ENCODE data around the gene GTF3C1.

The GTF3C1 gene

GRCh38 chr16:27549464-27549745 is 308 bp downstream of the GTF3C1 start:
- TF ChIP-seq, protein P1, sequence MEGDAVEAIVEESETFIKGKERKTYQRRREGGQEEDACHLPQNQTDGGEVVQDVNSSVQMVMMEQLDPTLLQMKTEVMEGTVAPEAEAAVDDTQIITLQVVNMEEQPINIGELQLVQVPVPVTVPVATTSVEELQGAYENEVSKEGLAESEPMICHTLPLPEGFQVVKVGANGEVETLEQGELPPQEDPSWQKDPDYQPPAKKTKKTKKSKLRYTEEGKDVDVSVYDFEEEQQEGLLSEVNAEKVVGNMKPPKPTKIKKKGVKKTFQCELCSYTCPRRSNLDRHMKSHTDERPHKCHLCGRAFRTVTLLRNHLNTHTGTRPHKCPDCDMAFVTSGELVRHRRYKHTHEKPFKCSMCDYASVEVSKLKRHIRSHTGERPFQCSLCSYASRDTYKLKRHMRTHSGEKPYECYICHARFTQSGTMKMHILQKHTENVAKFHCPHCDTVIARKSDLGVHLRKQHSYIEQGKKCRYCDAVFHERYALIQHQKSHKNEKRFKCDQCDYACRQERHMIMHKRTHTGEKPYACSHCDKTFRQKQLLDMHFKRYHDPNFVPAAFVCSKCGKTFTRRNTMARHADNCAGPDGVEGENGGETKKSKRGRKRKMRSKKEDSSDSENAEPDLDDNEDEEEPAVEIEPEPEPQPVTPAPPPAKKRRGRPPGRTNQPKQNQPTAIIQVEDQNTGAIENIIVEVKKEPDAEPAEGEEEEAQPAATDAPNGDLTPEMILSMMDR (IDR thresholded peaks at IDR 0.05; ENCODE audit: low read depth, low read length): no peak

DNA sequence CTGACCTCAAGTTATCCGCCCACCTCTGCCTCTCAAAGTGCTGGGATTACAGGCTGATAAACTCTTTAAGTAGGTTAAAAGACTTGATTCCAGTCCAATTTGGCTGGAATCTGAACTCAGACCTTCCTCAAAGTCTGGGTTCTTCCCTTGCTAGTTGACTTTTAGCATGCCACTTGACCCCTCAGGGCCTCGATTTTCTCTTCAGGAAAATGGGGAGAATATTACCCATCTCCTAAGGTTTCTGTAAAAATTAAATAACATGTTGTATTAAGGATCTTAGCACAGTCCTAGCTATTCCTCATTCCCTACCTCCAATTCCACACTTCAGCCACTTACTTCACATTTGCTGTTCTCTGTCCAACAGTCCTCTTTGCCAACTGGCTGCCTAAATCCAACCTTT is 1.9 kb downstream of the GTF3C1 start:
- TF ChIP-seq, protein P1 (IDR thresholded peaks at IDR 0.05; ENCODE audit: low read depth, low read length): no peak
- in situ Hi-C loops (cut with HindIII; ENCODE audit: low sequenced_read_pairs): no loop called here
- no peak for DNase-seq (ENCODE audit: low read depth, low spot score)
- no peak overlapping the region for H3K4me3 ChIP-seq (ENCODE audit: low read depth, low read length)

More at GRCh38 chr16:27549464-27549745, 308 bp downstream of the GTF3C1 start:
- H3K4me3 ChIP-seq (ENCODE audit: low read depth, low read length): peak overlapping the region; percentile 92
- in situ Hi-C loops (cut with HindIII; ENCODE audit: low sequenced_read_pairs): no loop called here
- DNase-seq (ENCODE audit: low read depth, low spot score): no peak

DNA sequence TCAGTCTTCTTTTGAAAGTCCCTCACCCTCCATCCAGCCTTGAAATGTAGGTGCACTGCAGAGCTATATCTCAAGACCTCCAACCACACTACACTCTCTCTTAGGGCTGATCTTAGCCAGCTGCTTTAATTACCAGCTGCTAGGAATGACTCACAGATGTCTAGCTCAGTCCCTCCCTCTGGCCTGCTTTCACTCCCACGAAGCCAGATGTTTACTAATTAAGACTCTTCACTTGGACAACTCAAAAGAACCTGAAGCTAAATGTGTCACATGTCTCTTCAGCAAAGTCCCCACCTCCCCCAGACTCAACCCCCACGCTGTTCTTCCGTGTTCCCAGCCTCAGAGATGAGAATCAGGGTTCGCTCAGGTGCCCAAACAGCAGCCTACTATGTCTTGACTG is 2.6 kb downstream of the GTF3C1 start:
- H3K4me3 ChIP-seq (ENCODE audit: low read depth, low read length): no peak overlapping the region
- TF ChIP-seq, protein P1 (IDR thresholded peaks at IDR 0.05; ENCODE audit: low read depth, low read length): no peak
- peak; percentile 68 for DNase-seq (ENCODE audit: low read depth, low spot score)
- in situ Hi-C loops (cut with HindIII; ENCODE audit: low sequenced_read_pairs): no loop called here

- in situ Hi-C loops (cut with HindIII; ENCODE audit: low sequenced_read_pairs): no loop called here
- no peak for DNase-seq (ENCODE audit: low read depth, low spot score)
- H3K4me3 ChIP-seq (ENCODE audit: low read depth, low read length): no peak overlapping the region
- TF ChIP-seq, protein P1 (IDR thresholded peaks at IDR 0.05; ENCODE audit: low read depth, low read length): no peak
These were observed 5.0 kb downstream of the GTF3C1 start for GRCh38 chr16:27544671-27545070.

GRCh38 chr16:27543801-27544200 is 5.9 kb downstream of the GTF3C1 start:
- DNase-seq (ENCODE audit: low read depth, low spot score): no peak
- H3K4me3 ChIP-seq (ENCODE audit: low read depth, low read length): no peak overlapping the region
- in situ Hi-C loops (cut with HindIII; ENCODE audit: low sequenced_read_pairs): no loop called here
- TF ChIP-seq, protein P1 (IDR thresholded peaks at IDR 0.05; ENCODE audit: low read depth, low read length): no peak

DNA sequence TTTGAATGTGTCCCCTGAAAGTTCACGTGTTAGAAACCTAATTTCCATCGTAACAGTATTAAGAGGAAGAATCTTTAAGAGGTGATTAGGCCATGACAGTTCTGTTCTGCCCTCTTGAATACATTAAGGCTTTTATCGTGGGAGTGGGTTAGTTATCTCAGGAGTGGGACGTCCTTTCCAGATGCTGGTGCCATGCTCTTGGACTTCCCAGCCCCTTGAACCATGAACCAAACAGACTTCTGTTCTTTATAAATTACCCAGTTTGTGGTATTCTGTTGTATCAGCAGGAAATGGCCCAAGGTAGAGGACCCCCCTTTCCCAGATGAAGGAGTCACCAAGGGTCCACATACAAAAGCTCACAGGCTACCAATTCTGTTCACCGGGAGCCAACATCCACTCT is 10.1 kb downstream of the GTF3C1 start:
- in situ Hi-C loops (cut with HindIII; ENCODE audit: low sequenced_read_pairs): no loop called here
- TF ChIP-seq, protein P1 (IDR thresholded peaks at IDR 0.05; ENCODE audit: low read depth, low read length): no peak
- no peak for DNase-seq (ENCODE audit: low read depth, low spot score)
- no peak overlapping the region for H3K4me3 ChIP-seq (ENCODE audit: low read depth, low read length)

DNA sequence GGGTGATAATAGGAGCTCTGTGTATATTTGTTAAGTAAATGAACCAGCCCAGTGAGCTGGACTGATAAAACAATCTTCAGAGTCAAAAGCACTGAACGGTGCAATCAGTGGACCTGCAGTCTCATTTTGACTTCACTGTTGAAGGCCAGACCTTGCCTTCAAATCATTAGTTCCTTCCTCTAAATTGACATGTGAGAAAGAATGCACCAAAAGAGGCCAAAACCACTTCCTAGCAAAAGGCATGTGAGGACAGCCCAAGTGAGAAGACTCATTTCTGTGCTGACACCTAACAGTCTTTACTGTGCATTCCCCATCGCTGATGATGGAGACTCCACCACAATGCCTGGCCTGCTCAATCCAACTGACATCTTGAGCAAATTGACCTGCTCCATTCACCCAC is 10.6 kb downstream of the GTF3C1 start:
- TF ChIP-seq, protein P1 (IDR thresholded peaks at IDR 0.05; ENCODE audit: low read depth, low read length): no peak
- no peak for DNase-seq (ENCODE audit: low read depth, low spot score)
- in situ Hi-C loops (cut with HindIII; ENCODE audit: low sequenced_read_pairs): no loop called here
- no peak overlapping the region for H3K4me3 ChIP-seq (ENCODE audit: low read depth, low read length)
